Measurements from ENCODE around the gene CRHR2.
"Not testable (repeated sequence)": the region's sequence is repeated elsewhere in the genome, so short reads cannot be mapped to it uniquely, and the experiment has no call there.

The CRHR2 gene

DNA sequence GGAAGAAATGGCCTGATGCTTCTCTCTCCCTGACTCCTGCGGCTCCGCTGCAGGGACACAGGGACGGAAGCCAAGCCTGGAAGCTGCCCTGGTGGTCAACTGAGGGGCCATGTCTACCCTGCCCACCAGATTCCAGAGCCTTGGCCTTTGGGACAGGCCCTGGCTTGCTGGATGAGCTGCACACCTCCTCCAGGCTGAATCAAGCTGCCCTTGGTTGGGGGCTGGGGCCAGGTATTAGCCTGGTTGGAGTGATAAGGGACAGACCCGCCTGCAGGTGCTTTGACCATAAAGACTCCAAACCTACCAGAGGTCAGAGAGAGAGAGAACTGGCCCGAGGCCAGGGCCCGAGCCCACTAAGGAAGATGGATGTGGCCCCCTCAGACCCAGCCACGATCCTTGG is 30.1 kb downstream of the CRHR2 start:
- no peak for DNase-seq

- no peak for DNase-seq
Measured at GRCh38 chr7:30650421-30650808, 31.8 kb downstream of the CRHR2 start.

DNA sequence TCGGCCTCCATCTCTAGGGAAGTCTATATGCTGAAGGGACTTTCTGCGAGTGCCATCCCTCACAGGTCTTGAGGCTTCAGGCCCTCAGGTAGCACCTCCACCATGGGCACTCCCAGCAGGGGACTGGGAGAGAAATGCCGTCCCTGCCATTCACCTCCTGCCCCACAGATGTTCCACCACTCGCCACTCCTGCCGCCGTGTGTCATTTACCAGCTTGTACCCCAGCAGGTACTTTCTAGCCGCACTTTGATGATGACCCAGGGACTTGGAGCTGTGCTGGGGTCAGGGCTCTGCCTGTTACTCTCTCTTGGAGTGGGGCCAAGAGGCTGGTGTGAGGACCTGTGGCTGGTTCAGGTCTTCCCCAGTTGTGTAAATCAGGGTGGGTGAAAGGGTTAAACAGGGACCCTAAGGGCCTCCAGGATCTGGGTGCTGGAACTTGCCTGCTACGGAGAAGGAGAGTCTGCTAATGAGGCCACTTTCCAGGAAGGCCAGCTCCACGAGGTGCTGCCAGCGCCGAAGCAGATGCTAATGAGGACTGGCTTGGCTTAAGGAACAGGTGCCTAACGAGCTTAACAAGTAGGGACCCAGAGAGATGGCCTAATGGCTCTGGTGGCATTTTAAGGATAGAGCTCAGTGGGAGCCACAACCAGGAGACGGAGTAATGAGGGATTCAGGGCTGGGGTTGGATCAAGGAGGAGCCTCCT is 32.4 kb downstream of the CRHR2 start:
- no peak for DNase-seq

GRCh38 chr7:30648744-30649540 is 33.3 kb downstream of the CRHR2 start:
- DNase-seq = no peak

DNA sequence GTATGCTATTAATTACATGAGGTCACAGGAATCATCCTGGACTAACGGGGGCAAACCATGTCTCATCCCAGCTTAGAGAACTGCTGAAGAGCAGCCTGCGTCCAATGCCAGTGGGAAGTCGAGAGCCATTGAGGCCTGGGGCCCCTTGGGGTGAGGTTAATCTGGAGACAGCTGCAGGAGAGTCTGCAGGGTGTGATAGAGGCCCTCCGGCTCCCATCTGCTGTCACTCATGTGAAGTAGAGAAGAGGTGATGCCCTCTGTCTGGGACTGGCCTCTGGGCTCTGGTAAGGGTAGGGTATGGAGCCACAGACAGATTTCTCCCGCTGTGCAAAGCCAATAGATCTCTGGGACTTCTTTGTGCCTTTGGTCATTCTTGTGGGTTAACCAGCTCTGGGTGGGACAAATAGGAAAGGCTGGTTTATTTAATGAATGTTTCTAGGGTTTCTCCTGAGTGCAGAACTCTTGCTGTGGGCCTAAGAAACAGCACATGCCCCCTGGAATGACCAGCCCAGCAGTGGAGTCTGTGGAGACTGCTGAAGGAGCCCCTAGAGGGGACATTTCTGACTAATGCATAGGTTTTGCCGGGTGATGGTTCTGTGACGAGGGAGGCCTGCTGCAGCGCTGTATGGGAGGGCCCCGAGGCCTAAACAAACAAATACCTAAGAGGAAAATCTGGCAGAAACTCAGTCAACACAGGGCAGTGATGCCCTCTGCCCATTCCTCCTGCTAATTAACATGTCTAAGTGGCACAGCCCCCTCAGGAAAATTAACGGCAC is 34.5 kb downstream of the CRHR2 start:
- no peak for DNase-seq

- no peak for DNase-seq
Measured at GRCh38 chr7:30646154-30646553, 36.1 kb downstream of the CRHR2 start.

DNA sequence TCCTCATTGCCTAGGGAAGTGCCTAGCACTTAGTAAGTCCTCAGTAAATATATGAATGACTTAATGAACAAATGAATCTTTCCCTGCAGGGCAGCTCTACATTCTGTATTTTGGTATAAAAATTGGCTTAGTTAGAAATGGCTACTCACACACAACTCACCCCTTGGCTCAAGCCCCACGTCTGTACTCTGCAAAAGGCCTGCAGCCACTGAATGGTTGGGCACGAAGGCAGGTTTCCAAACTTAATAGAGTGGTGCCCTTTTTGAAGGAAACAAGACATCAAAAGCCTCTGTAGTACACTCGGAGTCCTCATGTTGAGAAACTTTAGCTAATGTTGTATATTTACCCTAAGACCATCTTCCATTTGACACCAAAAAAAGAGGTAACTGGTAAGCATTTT is 36.6 kb downstream of the CRHR2 start:
- DNase-seq = no peak

DNA sequence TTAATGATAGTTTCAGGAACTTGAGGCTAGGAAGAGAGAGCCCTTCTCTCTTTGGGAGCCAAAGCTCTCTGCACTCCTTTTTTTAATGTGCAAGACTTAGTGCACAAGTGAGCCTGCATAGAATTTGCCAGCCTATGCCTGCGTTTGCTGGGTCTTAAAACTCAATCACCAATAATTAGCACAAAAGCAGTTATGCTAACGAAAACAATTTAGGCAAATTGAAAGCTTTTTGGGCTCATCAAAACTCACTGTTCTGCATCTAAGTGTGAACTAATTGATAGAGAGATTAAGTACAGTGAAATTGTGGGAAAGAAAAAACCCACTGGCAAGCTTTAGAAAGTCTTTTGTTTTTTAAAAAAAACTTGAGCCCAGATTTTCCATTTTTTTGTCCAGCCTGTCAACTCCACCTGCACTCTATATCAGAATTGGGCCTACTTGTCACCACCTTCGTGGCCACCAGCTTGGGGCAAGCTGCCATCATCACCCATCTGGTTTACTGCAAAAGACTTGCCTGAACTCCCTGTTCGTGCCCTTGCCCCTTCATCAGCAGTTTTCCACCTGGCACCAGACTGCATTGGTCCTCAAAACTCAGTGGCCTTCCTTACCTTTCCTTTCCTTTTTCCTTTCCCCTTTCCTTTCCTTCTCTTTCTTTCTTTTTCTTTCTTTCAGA is 37.8 kb downstream of the CRHR2 start:
- no peak for DNase-seq

- DNase-seq = no peak
Measured at GRCh38 chr7:30642789-30643188, 39.5 kb downstream of the CRHR2 start.

- not testable (repeated sequence) for DNase-seq
Measured at GRCh38 chr7:30642322-30642721, 39.9 kb downstream of the CRHR2 start.

DNA sequence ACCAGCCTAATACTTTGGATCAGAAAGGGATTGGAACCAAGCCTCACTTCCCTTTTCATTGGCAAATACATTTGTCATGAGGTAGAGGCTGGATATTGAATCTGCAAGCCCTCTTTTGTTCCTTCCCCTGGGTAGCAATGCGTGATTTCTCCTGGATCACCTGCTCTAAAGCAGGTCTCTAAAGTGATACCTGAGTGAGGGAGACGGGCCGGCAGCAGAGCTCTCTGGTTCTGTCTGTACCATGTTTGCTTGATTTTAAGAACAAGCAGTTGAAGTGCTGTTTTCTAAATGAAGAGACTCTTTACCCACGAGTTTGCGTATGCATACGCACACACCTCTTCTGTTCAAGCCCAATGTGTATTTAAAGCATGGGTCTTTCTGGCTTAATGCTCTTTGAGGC is 46.5 kb downstream of the CRHR2 start:
- no peak for DNase-seq

DNA sequence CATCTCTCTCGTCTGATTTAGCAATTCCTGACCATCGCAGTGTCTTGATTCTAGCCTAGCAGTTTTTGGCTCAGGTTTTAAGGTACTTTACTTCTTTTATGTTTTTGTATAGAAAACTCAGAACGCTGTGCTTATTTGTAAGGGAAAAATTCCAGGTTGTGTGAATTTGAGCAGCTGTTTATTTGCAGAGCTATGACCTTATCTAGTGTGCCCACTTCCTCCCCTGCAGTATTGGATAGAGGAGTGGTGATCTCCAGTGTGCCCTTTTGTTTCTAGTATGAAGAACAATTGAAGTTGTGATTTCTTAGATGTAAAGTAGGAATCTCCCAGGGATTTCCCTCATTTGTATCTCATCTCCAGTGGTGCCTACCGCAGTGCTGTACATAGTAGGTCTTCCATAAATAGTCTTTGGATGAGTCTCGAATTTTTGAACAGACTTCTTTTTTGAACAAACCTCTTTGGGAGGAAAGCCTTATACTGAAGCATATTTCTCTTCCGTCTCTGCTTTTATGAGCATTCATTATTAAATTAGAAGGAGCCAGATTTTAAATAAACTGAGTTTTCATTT is 47.5 kb downstream of the CRHR2 start:
- no peak for DNase-seq

- no peak for DNase-seq
Measured at GRCh38 chr7:30634193-30634626, 48.0 kb downstream of the CRHR2 start.

DNA sequence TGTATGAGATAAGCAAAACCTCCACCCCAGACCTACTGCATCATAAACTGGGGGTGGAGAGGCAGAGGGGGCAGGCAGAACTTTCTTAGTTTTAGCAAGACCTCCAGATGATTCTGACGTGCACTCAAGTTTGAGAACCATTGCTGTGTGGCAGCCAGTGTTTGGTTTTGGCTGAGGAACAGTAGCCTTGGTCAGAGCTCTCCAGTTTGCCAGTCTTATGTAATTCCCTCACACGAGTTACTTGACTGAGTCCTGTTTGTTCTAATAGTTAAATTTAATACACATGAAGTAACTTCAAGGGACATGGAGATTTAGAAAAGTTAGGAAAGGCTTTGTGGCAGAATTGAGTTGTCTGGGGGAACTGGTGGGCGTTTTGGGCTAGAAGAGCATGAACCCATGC is 49.0 kb downstream of the CRHR2 start:
- no peak for DNase-seq

DNA sequence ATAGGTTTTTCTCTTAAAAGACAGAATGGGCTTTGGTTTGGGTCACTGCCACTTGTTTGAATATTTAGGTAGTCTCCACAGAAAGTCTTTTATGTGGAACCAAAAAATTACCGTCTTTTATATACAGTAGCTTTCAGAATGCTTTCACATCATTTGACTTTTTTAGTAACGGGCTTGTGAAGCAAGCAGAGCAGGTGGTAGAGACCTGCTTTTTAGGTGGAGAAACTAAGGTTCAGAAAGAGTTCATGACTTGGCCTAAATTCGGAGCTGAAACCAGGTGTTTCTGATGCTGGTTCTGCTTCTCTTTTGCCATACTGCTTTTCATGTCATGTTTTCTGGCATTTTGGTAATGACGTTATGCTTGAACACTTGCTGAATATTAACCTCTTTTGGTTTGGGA is 51.3 kb downstream of the CRHR2 start:
- DNase-seq = no peak

- no peak for DNase-seq
Measured at GRCh38 chr7:30627026-30627425, 55.2 kb downstream of the CRHR2 start.

DNA sequence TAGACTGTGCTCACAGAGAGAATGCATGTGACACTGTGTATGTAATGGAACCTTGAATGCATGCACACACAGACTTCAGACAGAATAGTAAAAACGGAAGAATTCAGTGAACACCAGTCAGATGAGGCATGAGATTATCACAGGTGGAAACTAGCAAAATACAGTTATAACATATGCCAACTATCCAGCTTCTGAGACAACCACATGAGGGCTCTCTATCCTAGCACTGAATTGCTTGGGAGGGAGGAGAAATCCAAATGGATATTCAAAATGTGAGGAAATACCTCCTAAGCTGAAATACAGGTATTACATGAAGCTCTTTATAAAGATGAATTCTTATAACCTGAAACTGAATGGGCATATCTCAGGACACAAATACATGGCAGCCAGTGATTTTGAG is 57.0 kb downstream of the CRHR2 start:
- DNase-seq = no peak

DNA sequence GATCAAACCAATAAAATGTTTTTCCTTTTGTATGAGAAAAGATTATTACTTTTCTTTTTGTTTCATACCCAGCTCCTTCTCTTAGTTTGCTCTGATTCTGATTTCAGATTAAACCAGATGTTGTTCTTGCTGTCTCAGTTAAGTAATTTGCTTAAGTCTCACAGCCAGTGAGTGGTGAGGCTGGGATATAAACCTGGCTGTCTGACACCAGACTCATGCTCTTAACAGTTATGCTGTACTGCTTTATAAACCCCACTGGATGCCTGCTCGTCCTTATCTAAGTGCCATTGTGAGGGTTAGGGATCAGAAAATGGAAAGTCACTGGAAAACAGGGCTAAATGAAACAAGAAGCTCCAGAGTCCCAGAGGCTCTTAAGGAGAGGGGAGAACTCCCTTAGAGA is 63.3 kb downstream of the CRHR2 start:
- no peak for DNase-seq

GRCh38 chr7:30618080-30618676 is 64.1 kb downstream of the CRHR2 start:
- DNase-seq = no peak

- DNase-seq = no peak
Measured at GRCh38 chr7:30617359-30617758, 64.9 kb downstream of the CRHR2 start.

DNA sequence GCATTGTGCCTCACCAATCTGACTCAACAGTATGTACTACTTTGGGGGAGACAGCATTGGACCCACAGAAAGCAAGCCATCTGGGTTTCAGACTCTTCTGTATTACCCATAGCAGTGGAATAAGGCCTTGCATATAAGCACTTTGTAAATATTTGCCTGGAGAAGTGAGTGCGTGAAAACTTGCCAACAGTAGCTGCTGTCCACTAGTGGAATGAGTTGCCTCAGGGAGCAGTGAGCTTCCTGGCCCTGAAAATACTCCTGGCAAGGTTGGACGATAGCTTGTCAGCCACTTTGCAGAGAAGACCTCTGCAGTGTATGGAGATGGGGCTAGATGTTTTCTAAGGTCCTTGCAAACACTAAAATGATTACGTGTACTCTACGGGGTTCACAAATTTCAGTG is 65.9 kb downstream of the CRHR2 start:
- no peak for DNase-seq
